Measurements from ENCODE around the gene FCRL2. TPM values are rescaled to one million over a fixed set of nuclear protein-coding genes. Genes with fewer than 3 reads are reported as not detected.

Gene FCRL2
- total RNA-seq, 1 donor from 2014 or later, result 0.09 TPM

Other genes with a start within 250 kb of the FCRL2 start
- gene FCRL5, start 224.6 kb downstream of the FCRL2 start, total RNA-seq, result 0.14 TPM
- gene FCRL4, start 179.0 kb downstream of the FCRL2 start, total RNA-seq, result not detected
- gene FCRL3, start 76.4 kb downstream of the FCRL2 start, total RNA-seq, result 0.03 TPM
- gene FCRL1, start 43.0 kb upstream of the FCRL2 start, total RNA-seq, result not detected
- gene CD5L, start 64.7 kb upstream of the FCRL2 start, total RNA-seq, result not detected
- 26.8 TPM for gene KIRREL1, start 216.5 kb upstream of the FCRL2 start, total RNA-seq